Measurements from ENCODE around the gene SLC22A12. TPM values are rescaled to one million over a fixed set of nuclear protein-coding genes. Genes with fewer than 3 reads are reported as not detected.
A peak's percentile ranks its signal among the peaks of the same experiment; 100 is the strongest.

The SLC22A12 gene
- polyA plus RNA-seq, 4 donors = 0.16 TPM; not detected in 3

GRCh38 chr11:64616817-64617216 is 25.8 kb downstream of the SLC22A12 start:
- Histone ChIP-seq H3K27ac (ENCODE audit: low read depth in 1 of 3, low read length in 2 of 3) (no peak overlapping the region), H3K27me3 (ENCODE audit: control insufficient read depth in 3 of 3, insufficient read depth in 3 of 3, low read length in 3 of 3) (no peaks in the 10 kb centered on the region), H3K4me3 (ENCODE audit: low read depth in 1 of 3, low read length in 3 of 3) (no peak overlapping the region), H3K4me1 (ENCODE audit: control insufficient read depth in 3 of 3, insufficient read depth in 2 of 3, low read depth in 1 of 3, low read length in 2 of 3) (peaks cover 0 to 33% (median 2%) of the 10 kb centered on the region in 3 donors), H3K36me3 (ENCODE audit: control insufficient read depth in 3 of 3, insufficient read depth in 2 of 3, low read depth in 1 of 3, low read length in 3 of 3) (peaks cover 0 to 36% (median 0%) of the 10 kb centered on the region in 3 donors), H3K9me3 (ENCODE audit: control insufficient read depth in 2 of 2, insufficient read depth in 1 of 2, low read depth in 1 of 2, low read length in 1 of 2) (no peaks in the 10 kb centered on the region)
- 79 to 86% (median 81%) methylated on average over 3 of the region's 3 CpGs for WGBS, 3 donors
- DNase-seq = no peak
- FAIRE-seq = no peak

GRCh38 chr11:64619196-64619595 is 28.2 kb downstream of the SLC22A12 start:
- WGBS, 3 donors = 88 to 100% (median 91%) methylated on average over 4 of the region's 4 CpGs
- Histone ChIP-seq H3K4me1 (ENCODE audit: control insufficient read depth in 3 of 3, insufficient read depth in 2 of 3, low read depth in 1 of 3, low read length in 2 of 3) (peaks cover 0 to 38% (median 2%) of the 10 kb centered on the region in 3 donors), H3K36me3 (ENCODE audit: control insufficient read depth in 3 of 3, insufficient read depth in 2 of 3, low read depth in 1 of 3, low read length in 3 of 3) (peaks cover 0 to 28% (median 0%) of the 10 kb centered on the region in 3 donors), H3K9me3 (ENCODE audit: control insufficient read depth in 2 of 2, insufficient read depth in 1 of 2, low read depth in 1 of 2, low read length in 1 of 2) (no peaks in the 10 kb centered on the region), H3K27ac (ENCODE audit: low read depth in 1 of 3, low read length in 2 of 3) (peak overlapping the region in 1 of 3 donors; percentile 96), H3K27me3 (ENCODE audit: control insufficient read depth in 3 of 3, insufficient read depth in 3 of 3, low read length in 3 of 3) (no peaks in the 10 kb centered on the region), H3K4me3 (ENCODE audit: low read depth in 1 of 3, low read length in 3 of 3) (peak overlapping the region in 1 of 3 donors; percentile 15)
- FAIRE-seq (no peak), DNase-seq (no peak)

- no peaks in the 10 kb centered on the region for H3K27me3 ChIP-seq (ENCODE audit: control insufficient read depth in 3 of 3, insufficient read depth in 3 of 3, low read length in 3 of 3)
- peak overlapping the region in 2 of 3 donors; percentile 43 to 96 for H3K27ac ChIP-seq (ENCODE audit: low read depth in 1 of 3, low read length in 2 of 3)
- 60 to 68% (median 65%) methylated on average over 5 of the region's 5 CpGs for WGBS, 3 donors
- no peaks in the 10 kb centered on the region for H3K9me3 ChIP-seq (ENCODE audit: control insufficient read depth in 2 of 2, insufficient read depth in 1 of 2, low read depth in 1 of 2, low read length in 1 of 2)
- H3K36me3 ChIP-seq (ENCODE audit: control insufficient read depth in 3 of 3, insufficient read depth in 2 of 3, low read depth in 1 of 3, low read length in 3 of 3) = peaks cover 0 to 22% (median 0%) of the 10 kb centered on the region in 3 donors
- peak; percentile 5 to 82 for DNase-seq
- FAIRE-seq = no peak
- peak overlapping the region in 1 of 3 donors; percentile 15 for H3K4me3 ChIP-seq (ENCODE audit: low read depth in 1 of 3, low read length in 3 of 3)
- H3K4me1 ChIP-seq (ENCODE audit: control insufficient read depth in 3 of 3, insufficient read depth in 2 of 3, low read depth in 1 of 3, low read length in 2 of 3) = peaks cover 0 to 38% (median 2%) of the 10 kb centered on the region in 3 donors
These were observed 28.9 kb downstream of the SLC22A12 start for GRCh38 chr11:64619811-64620380.

- peaks cover 0 to 38% (median 2%) of the 10 kb centered on the region in 3 donors for H3K4me1 ChIP-seq (ENCODE audit: control insufficient read depth in 3 of 3, insufficient read depth in 2 of 3, low read depth in 1 of 3, low read length in 2 of 3)
- H3K27me3 ChIP-seq (ENCODE audit: control insufficient read depth in 3 of 3, insufficient read depth in 3 of 3, low read length in 3 of 3) = no peaks in the 10 kb centered on the region
- 32 to 38% (median 34%) methylated on average over 13 of the region's 13 CpGs for WGBS, 3 donors
- peaks cover 0 to 20% (median 0%) of the 10 kb centered on the region in 3 donors for H3K36me3 ChIP-seq (ENCODE audit: control insufficient read depth in 3 of 3, insufficient read depth in 2 of 3, low read depth in 1 of 3, low read length in 3 of 3)
- FAIRE-seq (no peak), DNase-seq (peak; percentile 72 to 89)
- no peaks in the 10 kb centered on the region for H3K9me3 ChIP-seq (ENCODE audit: control insufficient read depth in 2 of 2, insufficient read depth in 1 of 2, low read depth in 1 of 2, low read length in 1 of 2)
- peak overlapping the region in 2 of 3 donors; percentile 43 to 96 for H3K27ac ChIP-seq (ENCODE audit: low read depth in 1 of 3, low read length in 2 of 3)
- H3K4me3 ChIP-seq (ENCODE audit: low read depth in 1 of 3, low read length in 3 of 3) = peak overlapping the region in 1 of 3 donors; percentile 15
These were observed 29.5 kb downstream of the SLC22A12 start for GRCh38 chr11:64620381-64620971.

GRCh38 chr11:64621283-64622019 is 30.4 kb downstream of the SLC22A12 start:
- 62 to 82% (median 73%) methylated on average over 5 of the region's 5 CpGs for WGBS, 3 donors
- Histone ChIP-seq H3K9me3 (ENCODE audit: control insufficient read depth in 2 of 2, insufficient read depth in 1 of 2, low read depth in 1 of 2, low read length in 1 of 2) (peaks cover 0 to 7% of the 10 kb centered on the region in 2 donors), H3K27ac (ENCODE audit: low read depth in 1 of 3, low read length in 2 of 3) (peak overlapping the region in 1 of 3 donors; percentile 96), H3K4me3 (ENCODE audit: low read depth in 1 of 3, low read length in 3 of 3) (no peak overlapping the region), H3K27me3 (ENCODE audit: control insufficient read depth in 3 of 3, insufficient read depth in 3 of 3, low read length in 3 of 3) (no peaks in the 10 kb centered on the region), H3K4me1 (ENCODE audit: control insufficient read depth in 3 of 3, insufficient read depth in 2 of 3, low read depth in 1 of 3, low read length in 2 of 3) (peaks cover 0 to 38% (median 2%) of the 10 kb centered on the region in 3 donors), H3K36me3 (ENCODE audit: control insufficient read depth in 3 of 3, insufficient read depth in 2 of 3, low read depth in 1 of 3, low read length in 3 of 3) (peaks cover 0 to 17% (median 0%) of the 10 kb centered on the region in 3 donors)
- FAIRE-seq = no peak
- no peak for DNase-seq

GRCh38 chr11:64622681-64623080 is 31.7 kb downstream of the SLC22A12 start:
- H3K9me3 ChIP-seq (ENCODE audit: control insufficient read depth in 2 of 2, insufficient read depth in 1 of 2, low read depth in 1 of 2, low read length in 1 of 2) = peaks cover 0 to 9% of the 10 kb centered on the region in 2 donors
- no peaks in the 10 kb centered on the region for H3K27me3 ChIP-seq (ENCODE audit: control insufficient read depth in 3 of 3, insufficient read depth in 3 of 3, low read length in 3 of 3)
- H3K27ac ChIP-seq (ENCODE audit: low read depth in 1 of 3, low read length in 2 of 3) = no peak overlapping the region
- DNase-seq (no peak), FAIRE-seq (no peak)
- no peak overlapping the region for H3K4me3 ChIP-seq (ENCODE audit: low read depth in 1 of 3, low read length in 3 of 3)
- H3K4me1 ChIP-seq (ENCODE audit: control insufficient read depth in 3 of 3, insufficient read depth in 2 of 3, low read depth in 1 of 3, low read length in 2 of 3) = peaks cover 0 to 38% (median 2%) of the 10 kb centered on the region in 3 donors
- 92 to 93% (median 92%) methylated on average over 17 to 19 of the region's 19 CpGs for WGBS, 3 donors
- peaks cover 0 to 13% (median 0%) of the 10 kb centered on the region in 3 donors for H3K36me3 ChIP-seq (ENCODE audit: control insufficient read depth in 3 of 3, insufficient read depth in 2 of 3, low read depth in 1 of 3, low read length in 3 of 3)

GRCh38 chr11:64624883-64625481 is 34.0 kb downstream of the SLC22A12 start:
- Histone ChIP-seq H3K9me3 (ENCODE audit: control insufficient read depth in 2 of 2, insufficient read depth in 1 of 2, low read depth in 1 of 2, low read length in 1 of 2) (peaks cover 0 to 9% of the 10 kb centered on the region in 2 donors), H3K36me3 (ENCODE audit: control insufficient read depth in 3 of 3, insufficient read depth in 2 of 3, low read depth in 1 of 3, low read length in 3 of 3) (peaks cover 0 to 2% (median 0%) of the 10 kb centered on the region in 3 donors), H3K27ac (ENCODE audit: low read depth in 1 of 3, low read length in 2 of 3) (no peak overlapping the region), H3K4me1 (ENCODE audit: control insufficient read depth in 3 of 3, insufficient read depth in 2 of 3, low read depth in 1 of 3, low read length in 2 of 3) (peaks cover 0 to 24% (median 2%) of the 10 kb centered on the region in 3 donors), H3K27me3 (ENCODE audit: control insufficient read depth in 3 of 3, insufficient read depth in 3 of 3, low read length in 3 of 3) (no peaks in the 10 kb centered on the region), H3K4me3 (ENCODE audit: low read depth in 1 of 3, low read length in 3 of 3) (no peak overlapping the region)
- DNase-seq (no peak), FAIRE-seq (no peak)
- WGBS, 3 donors = 70 to 83% (median 71%) methylated on average over 4 of the region's 4 CpGs

GRCh38 chr11:64626637-64627036 is 35.6 kb downstream of the SLC22A12 start:
- Histone ChIP-seq H3K27me3 (ENCODE audit: control insufficient read depth in 3 of 3, insufficient read depth in 3 of 3, low read length in 3 of 3) (peaks cover 0 to 3% (median 0%) of the 10 kb centered on the region in 3 donors), H3K27ac (ENCODE audit: low read depth in 1 of 3, low read length in 2 of 3) (no peak overlapping the region), H3K4me3 (ENCODE audit: low read depth in 1 of 3, low read length in 3 of 3) (no peak overlapping the region), H3K36me3 (ENCODE audit: control insufficient read depth in 3 of 3, insufficient read depth in 2 of 3, low read depth in 1 of 3, low read length in 3 of 3) (peaks cover 0 to 1% (median 0%) of the 10 kb centered on the region in 3 donors), H3K4me1 (ENCODE audit: control insufficient read depth in 3 of 3, insufficient read depth in 2 of 3, low read depth in 1 of 3, low read length in 2 of 3) (peaks cover 0 to 7% (median 0%) of the 10 kb centered on the region in 3 donors), H3K9me3 (ENCODE audit: control insufficient read depth in 2 of 2, insufficient read depth in 1 of 2, low read depth in 1 of 2, low read length in 1 of 2) (peaks cover 0 to 13% of the 10 kb centered on the region in 2 donors)
- 77 to 83% (median 81%) methylated on average over 8 to 9 of the region's 9 CpGs for WGBS, 3 donors
- DNase-seq = no peak
- no peak for FAIRE-seq

Data from small intestine (tissue), 7 donors.